Testis (tissue), 3 donors: ENCODE data around the gene ATP1B3. TPM values are rescaled to one million over a fixed set of nuclear protein-coding genes. Genes with fewer than 3 reads are reported as not detected.

Experiments
- DNase-seq: peaks from one replicate; pipeline ENCODE4 v3.0.0-alpha.2; 2019
- H3K27ac ChIP-seq, 2 donors: fragments of 200-600 bp; sonication (generic); one replicate each; pipeline ENCODE4 v1.5.1; 2019
- H3K27me3 ChIP-seq: fragments of 200-600 bp; sonication (generic); one replicate; pipeline ENCODE4 v1.5.1; 2019
- H3K36me3 ChIP-seq: fragments of 200-600 bp; sonication (generic); one replicate; pipeline ENCODE4 v1.5.1; 2017; ENCODE audit warnings: low read depth; ENCODE audit errors: missing control alignments
- H3K4me1 ChIP-seq: fragments of 200-600 bp; sonication (generic); one replicate; pipeline ENCODE4 v1.5.1; 2019
- H3K4me3 ChIP-seq, 2 donors: fragments of 200-600 bp; sonication (generic); one replicate each; pipeline ENCODE4 v1.5.1; 2017 to 2019
- H3K9me3 ChIP-seq: fragments of 200-600 bp; sonication (generic); one replicate; pipeline ENCODE4 v1.5.1; 2017
- CTCF ChIP-seq, 3 experiments: fragments of 450-650 bp in 2 of 3; fragments of 200-600 bp in 1 of 3; sonication (generic) in 1 of 3; IDR thresholded peaks; one replicate each; pipeline ENCODE4 v1.5.1; 2016 to 2019; ENCODE audit warnings: antibody characterized with exemption in 3 of 3, mild to moderate bottlenecking in 2 of 3, moderate library complexity in 1 of 3
- POLR2A ChIP-seq: fragments of 450-650 bp; IDR thresholded peaks from one replicate; pipeline ENCODE4 v1.6.1; 2017; ENCODE audit warnings: antibody characterized with exemption, mild to moderate bottlenecking, moderate library complexity
- WGBS, 2 donors: methylation state at CpG; one replicate each; pipeline ENCODE4 v1.1.5; 2018; 5-methylcytosine and 5-hydroxymethylcytosine counted together
- intact Hi-C: fragments of 100-400 bp; cut with DNase I; formaldehyde crosslinking; loops from one replicate; pipeline ENCODE4 v1.15.1; 2023; ENCODE audit warnings: low total_unique reads
- polyA plus RNA-seq: library from polyadenylated mRNA; stranded (reverse); fragments of 350-450 nt; fragmentation: Illumina TruSeq; extraction: RNeasy Lipid Tissue Mini Kit (QIAGEN cat#74804); gene quantifications from one replicate; pipeline ENCODE4 v1.2.3, GENCODE V29; 2014; ENCODE audit warnings: low read depth, low replicate concordance; ENCODE audit not compliant: insufficient read depth
- total RNA-seq, 2 donors: library from RNA; depleted of rRNA; stranded (reverse); fragments of >200 nt; gene quantifications; one replicate each; pipeline ENCODE4 v1.2.3, GENCODE V29; 2016

Gene ATP1B3
- total and polyA plus RNA-seq, 3 donors from 2014 or later: 47.1 to 147 (median 79.5) TPM

- Histone ChIP-seq H3K4me1 (no peaks in the 10 kb centered on the region), H3K27ac (no peak overlapping the region), H3K9me3 (no peaks in the 10 kb centered on the region), H3K27me3 (no peaks in the 10 kb centered on the region), H3K36me3 (no peaks in the 10 kb centered on the region), H3K4me3 (no peak overlapping the region)
- no peak for TF ChIP-seq POLR2A
- no peak for TF ChIP-seq CTCF (IDR thresholded peaks at IDR 0.05)
- intact Hi-C loops: no loop called here
- 70 to 79% methylated on average over 3 of the region's 3 CpGs for WGBS, 2 donors
- peak; percentile 56 for DNase-seq
These were observed 42.2 kb upstream of the ATP1B3 start for GRCh38 chr3:141834292-141834691.

- no peak overlapping the region for H3K27ac ChIP-seq
- intact Hi-C loops: no loop called here
- H3K4me3 ChIP-seq: no peak overlapping the region
- H3K27me3 ChIP-seq: no peaks in the 10 kb centered on the region
- 67 to 75% methylated on average over 15 of the region's 15 CpGs for WGBS, 2 donors
- H3K4me1 ChIP-seq: no peaks in the 10 kb centered on the region
- no peaks in the 10 kb centered on the region for H3K36me3 ChIP-seq
- DNase-seq: no peak
- H3K9me3 ChIP-seq: no peaks in the 10 kb centered on the region
- no peak for TF ChIP-seq CTCF (IDR thresholded peaks at IDR 0.05)
- TF ChIP-seq POLR2A: no peak
These were observed 40.8 kb upstream of the ATP1B3 start for GRCh38 chr3:141835557-141836229.

- no peak for DNase-seq
- Histone ChIP-seq H3K27ac (no peak overlapping the region), H3K4me1 (no peaks in the 10 kb centered on the region), H3K4me3 (no peak overlapping the region), H3K9me3 (no peaks in the 10 kb centered on the region), H3K27me3 (no peaks in the 10 kb centered on the region), H3K36me3 (no peaks in the 10 kb centered on the region)
- intact Hi-C loops: no loop called here
- TF ChIP-seq POLR2A (no peak), CTCF (IDR thresholded peaks at IDR 0.05) (no peak)
These were observed 37.1 kb upstream of the ATP1B3 start for GRCh38 chr3:141839389-141839788.

- Histone ChIP-seq H3K27me3 (no peaks in the 10 kb centered on the region), H3K36me3 (no peaks in the 10 kb centered on the region), H3K9me3 (no peaks in the 10 kb centered on the region), H3K27ac (no peak overlapping the region), H3K4me1 (peaks cover 4% of the 10 kb centered on the region), H3K4me3 (no peak overlapping the region)
- 59 to 75% methylated on average over 6 of the region's 6 CpGs for WGBS, 2 donors
- no peak for TF ChIP-seq POLR2A
- TF ChIP-seq CTCF (IDR thresholded peaks at IDR 0.05): no peak
- intact Hi-C loops: no loop called here
- DNase-seq: no peak
These were observed 35.5 kb upstream of the ATP1B3 start for GRCh38 chr3:141840737-141841544.
